Small intestine (tissue), 7 donors: ENCODE data around the gene NAV3. TPM values are rescaled to one million over a fixed set of nuclear protein-coding genes. Genes with fewer than 3 reads are reported as not detected.

ENCODE experiments used
- DNase-seq, 2 donors: peaks; one replicate each; pipeline versions ENCODE4 v3.0.0 to v3.0.0-alpha.2; 2013
- FAIRE-seq: peaks from 2 replicates; lab custom pipeline; 2012; peaks lifted over from hg19 to GRCh38; lab: Jason Lieb, UNC
- H3K27ac ChIP-seq, 3 donors: one replicate each; pipeline ENCODE4 v1.5.1; 2013; ENCODE audit warnings: low read length in 2 of 3, mild to moderate bottlenecking in 2 of 3, control low read depth in 1 of 3, inconsistent platforms in 1 of 3, low read depth in 1 of 3, moderate library complexity in 1 of 3
- H3K27me3 ChIP-seq, 3 donors: one replicate each; pipeline ENCODE4 v1.6.1; 2013; ENCODE audit warnings: low read length in 3 of 3, inconsistent platforms in 1 of 3; ENCODE audit not compliant: control insufficient read depth in 3 of 3, insufficient read depth in 3 of 3
- H3K36me3 ChIP-seq, 3 donors: one replicate each; pipeline ENCODE4 v1.6.1; 2013; ENCODE audit warnings: low read length in 3 of 3, inconsistent platforms in 1 of 3, low read depth in 1 of 3, mild to moderate bottlenecking in 1 of 3, moderate library complexity in 1 of 3; ENCODE audit not compliant: control insufficient read depth in 3 of 3, insufficient read depth in 2 of 3
- H3K4me1 ChIP-seq, 3 donors: one replicate each; pipeline ENCODE4 v1.6.1; 2013; ENCODE audit warnings: low read length in 2 of 3, inconsistent platforms in 1 of 3, low read depth in 1 of 3, mild to moderate bottlenecking in 1 of 3, moderate library complexity in 1 of 3; ENCODE audit not compliant: control insufficient read depth in 3 of 3, insufficient read depth in 2 of 3
- H3K4me3 ChIP-seq, 3 donors: one replicate each; pipeline ENCODE4 v1.5.1; 2013; ENCODE audit warnings: low read length in 3 of 3, control low read depth in 1 of 3, inconsistent platforms in 1 of 3, low read depth in 1 of 3, mild to moderate bottlenecking in 1 of 3, moderate library complexity in 1 of 3
- H3K9me3 ChIP-seq, 2 donors: one replicate each; pipeline ENCODE4 v1.6.1; 2013; ENCODE audit warnings: low read depth in 1 of 2, low read length in 1 of 2; ENCODE audit not compliant: control insufficient read depth in 2 of 2, insufficient read depth in 1 of 2
- WGBS, 3 donors: extraction: QIAGEN DNeasy Blood & Tissue Kit; methylation state at CpG; one replicate each; pipeline ENCODE4 v1.1.7; 2013; 5-methylcytosine and 5-hydroxymethylcytosine counted together
- polyA plus RNA-seq, 4 donors: library from polyadenylated mRNA; stranded (reverse) in 3 of 4; unstranded in 1 of 4; fragments of 200-250 nt in 3 of 4; fragments of 120-200 nt in 1 of 4; gene quantifications; one replicate each; pipeline versions ENCODE4 v1.2.1 to v1.2.3, GENCODE V29; 2013
- donor health status: healthy with polysubstance abuse.
- donor health status: control.
- donor health status: control.
- donor health status: Bipolar disorder and iron deficiency.
- donor health status: healthy.

Gene NAV3
- polyA plus RNA-seq, 4 donors = 0.36 to 1.9 TPM; not detected in 2

- Histone ChIP-seq H3K4me3 (no peak overlapping the region), H3K27me3 (no peaks in the 10 kb centered on the region), H3K27ac (no peak overlapping the region), H3K36me3 (no peaks in the 10 kb centered on the region), H3K4me1 (no peaks in the 10 kb centered on the region), H3K9me3 (no peaks in the 10 kb centered on the region)
- no peak for FAIRE-seq
- WGBS, 3 donors = 79 to 85% (median 84%) methylated on average over 3 of the region's 3 CpGs
- no peak for DNase-seq
Observed at GRCh38 chr12:78009031-78009430, 178.3 kb downstream of the NAV3 start.

DNA sequence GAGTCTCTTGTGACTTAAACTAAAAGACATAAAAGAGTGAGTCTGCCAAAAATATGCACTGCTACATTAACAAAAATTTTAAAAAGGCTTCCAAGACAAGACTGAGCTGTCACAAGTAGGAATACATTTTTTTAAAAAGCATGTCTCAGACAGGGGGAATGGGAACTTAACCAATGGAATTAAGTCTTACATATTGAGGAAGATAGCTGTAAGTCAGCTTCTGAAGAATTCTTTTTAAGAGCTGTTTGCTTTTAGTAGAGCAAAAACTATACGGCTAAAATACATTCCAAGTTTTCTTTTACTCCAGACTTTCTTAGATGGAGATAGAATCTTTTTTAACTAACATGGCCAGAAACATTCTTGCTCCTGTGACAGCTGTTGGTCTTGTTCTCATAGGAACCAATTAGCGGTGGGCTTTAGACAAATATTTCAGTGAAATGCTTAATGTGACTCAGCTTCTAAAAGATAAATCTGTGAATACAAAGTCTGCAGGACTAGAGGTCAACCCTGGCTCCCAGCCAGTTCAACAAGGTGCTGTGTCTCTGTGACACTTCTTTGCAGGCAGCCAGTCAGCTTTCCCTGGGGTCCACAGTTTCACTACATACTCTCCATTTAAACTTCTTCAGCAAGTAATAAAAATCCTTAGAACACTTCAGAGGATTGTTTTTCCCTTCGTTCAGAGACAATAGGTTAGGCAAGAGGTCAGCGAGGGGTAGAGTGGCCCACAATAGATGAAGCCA is 187.6 kb downstream of the NAV3 start:
- Histone ChIP-seq H3K4me1 (no peaks in the 10 kb centered on the region), H3K9me3 (no peaks in the 10 kb centered on the region), H3K36me3 (no peaks in the 10 kb centered on the region), H3K4me3 (no peak overlapping the region), H3K27me3 (no peaks in the 10 kb centered on the region), H3K27ac (no peak overlapping the region)
- DNase-seq (no peak), FAIRE-seq (no peak)
- 52 to 57% (median 54%) methylated on average over 4 of the region's 4 CpGs for WGBS, 3 donors

- Histone ChIP-seq H3K27ac (no peak overlapping the region), H3K27me3 (no peaks in the 10 kb centered on the region), H3K4me3 (no peak overlapping the region), H3K4me1 (no peaks in the 10 kb centered on the region), H3K9me3 (no peaks in the 10 kb centered on the region), H3K36me3 (no peaks in the 10 kb centered on the region)
- no peak for FAIRE-seq
- DNase-seq = no peak
- WGBS, 3 donors = 68 to 82% (median 72%) methylated on average over 3 of the region's 3 CpGs
Observed at GRCh38 chr12:78018939-78019338, 188.2 kb downstream of the NAV3 start.

DNA sequence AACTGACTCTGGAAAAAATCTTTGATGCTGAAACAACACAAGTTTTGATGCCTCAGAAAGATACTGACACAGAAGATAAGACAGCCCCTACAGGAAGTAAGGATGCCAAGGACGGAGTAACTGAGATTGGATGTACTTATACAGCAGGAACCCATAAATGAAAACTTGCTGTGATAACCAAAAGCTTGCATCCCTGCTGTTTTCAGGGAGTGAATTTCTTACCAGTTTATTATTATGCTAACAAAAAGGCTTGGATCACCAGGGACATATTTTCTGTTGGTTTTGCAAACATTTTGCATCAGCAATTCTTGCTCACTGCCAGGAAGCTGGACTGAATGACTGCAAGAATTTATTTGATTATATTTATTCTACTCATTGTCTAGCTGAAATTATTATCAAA is 197.7 kb downstream of the NAV3 start:
- 69 to 87% (median 75%) methylated on average over 1 of the region's 1 CpG for WGBS, 3 donors
- H3K4me1 ChIP-seq = no peaks in the 10 kb centered on the region
- no peak overlapping the region for H3K27ac ChIP-seq
- H3K36me3 ChIP-seq = no peaks in the 10 kb centered on the region
- no peak overlapping the region for H3K4me3 ChIP-seq
- H3K27me3 ChIP-seq = no peaks in the 10 kb centered on the region
- FAIRE-seq (no peak), DNase-seq (no peak)
- H3K9me3 ChIP-seq = peaks cover 0 to 8% of the 10 kb centered on the region in 2 donors

- FAIRE-seq (no peak), DNase-seq (no peak)
- WGBS, 3 donors = 38 to 56% (median 48%) methylated on average over 4 of the region's 4 CpGs
- Histone ChIP-seq H3K36me3 (peaks cover 0 to 3% (median 0%) of the 10 kb centered on the region in 3 donors), H3K9me3 (no peaks in the 10 kb centered on the region), H3K4me3 (no peak overlapping the region), H3K27me3 (no peaks in the 10 kb centered on the region), H3K4me1 (no peaks in the 10 kb centered on the region), H3K27ac (no peak overlapping the region)
Observed at GRCh38 chr12:78034025-78034424, 203.3 kb downstream of the NAV3 start.

DNA sequence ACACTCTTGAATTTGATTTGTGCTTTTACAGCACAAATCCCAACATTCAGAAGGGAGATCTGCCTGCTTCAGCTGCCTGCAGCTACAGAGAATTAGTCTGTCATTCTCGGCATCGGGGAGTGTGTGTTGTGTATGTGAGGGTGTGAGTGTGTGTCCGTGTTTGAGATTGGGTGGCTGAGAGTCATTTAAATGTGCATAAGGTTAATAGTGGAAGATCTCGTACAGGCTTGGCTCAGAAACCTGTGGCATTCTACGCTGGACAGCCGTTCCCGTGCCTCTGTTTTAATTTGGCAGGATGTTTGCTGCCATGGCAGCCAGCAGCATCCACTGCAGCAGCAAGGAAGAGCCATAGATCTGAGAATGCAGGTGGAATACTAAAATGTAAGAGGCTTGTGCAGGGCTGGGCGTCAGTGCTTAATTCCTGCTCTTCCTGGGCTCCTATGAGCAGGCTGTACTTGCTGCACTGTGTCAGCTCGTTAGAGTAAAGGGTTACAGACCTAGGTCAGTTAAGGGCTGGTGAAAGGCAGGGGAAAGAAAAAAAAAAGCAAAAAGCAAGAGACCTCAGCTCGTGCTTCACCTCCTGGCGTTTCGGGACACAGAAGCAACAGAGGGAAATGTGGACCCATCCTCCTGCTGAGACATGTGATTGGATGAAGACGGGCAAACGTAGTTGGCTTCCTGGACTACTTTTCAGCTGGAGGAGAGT is 205.4 kb downstream of the NAV3 start:
- no peak for DNase-seq
- H3K27ac ChIP-seq = no peak overlapping the region
- WGBS, 3 donors = 56 to 63% (median 61%) methylated on average over 14 of the region's 14 CpGs
- no peaks in the 10 kb centered on the region for H3K9me3 ChIP-seq
- no peaks in the 10 kb centered on the region for H3K27me3 ChIP-seq
- FAIRE-seq = no peak
- no peaks in the 10 kb centered on the region for H3K4me1 ChIP-seq
- no peak overlapping the region for H3K4me3 ChIP-seq
- peaks cover 0 to 3% (median 0%) of the 10 kb centered on the region in 3 donors for H3K36me3 ChIP-seq

- Histone ChIP-seq H3K36me3 (peaks cover 0 to 3% (median 0%) of the 10 kb centered on the region in 3 donors), H3K9me3 (no peaks in the 10 kb centered on the region), H3K27me3 (no peaks in the 10 kb centered on the region), H3K4me1 (no peaks in the 10 kb centered on the region), H3K27ac (no peak overlapping the region), H3K4me3 (no peak overlapping the region)
- FAIRE-seq (no peak), DNase-seq (no peak)
- 90 to 93% (median 92%) methylated on average over 8 of the region's 8 CpGs for WGBS, 3 donors
Observed at GRCh38 chr12:78036874-78037273, 206.2 kb downstream of the NAV3 start.

DNA sequence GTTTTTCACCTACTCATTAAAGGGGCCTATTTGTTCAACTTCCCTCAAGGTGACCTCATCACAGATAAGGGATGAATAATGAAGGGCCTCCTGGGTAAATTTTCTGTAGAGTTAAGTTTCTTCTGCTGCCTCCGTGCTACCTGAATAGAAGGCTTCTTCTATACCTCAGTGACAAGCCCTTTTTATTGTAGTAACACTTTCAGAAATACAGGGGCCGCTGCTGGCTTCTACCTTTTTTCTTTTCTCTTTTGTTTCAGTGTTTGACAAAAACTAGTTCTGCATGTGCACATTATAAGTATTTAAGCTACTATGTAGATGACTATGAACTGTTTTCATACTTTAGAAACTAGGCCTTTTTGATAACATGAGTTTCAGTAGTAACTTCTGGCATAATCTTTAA is 207.0 kb downstream of the NAV3 start:
- no peak overlapping the region for H3K4me3 ChIP-seq
- no peaks in the 10 kb centered on the region for H3K27me3 ChIP-seq
- WGBS, 3 donors = 58 to 79% (median 62%) methylated on average over 2 of the region's 2 CpGs
- H3K4me1 ChIP-seq = no peaks in the 10 kb centered on the region
- DNase-seq (no peak), FAIRE-seq (no peak)
- no peaks in the 10 kb centered on the region for H3K9me3 ChIP-seq
- H3K36me3 ChIP-seq = peaks cover 0 to 3% (median 0%) of the 10 kb centered on the region in 3 donors
- no peak overlapping the region for H3K27ac ChIP-seq
